AG10803 (cell line): ENCODE data around the gene ACAP2.

Experiments used
- DNase-seq: peaks from one replicate; pipeline ENCODE4 v3.0.0; 2010; ENCODE audit warnings: low read depth
- H3K4me3 ChIP-seq: 2 replicates; pipeline ENCODE4 v1.5.1; 2011; ENCODE audit warnings: mild to moderate bottlenecking, low read length, control low read depth
- TF ChIP-seq, protein P1 (sequence below): conservative IDR thresholded peaks from 2 replicates; pipeline ENCODE4 v1.5.1; 2011; ENCODE audit warnings: mild to moderate bottlenecking, low read length, control low read depth, inconsistent platforms

Gene ACAP2

DNA sequence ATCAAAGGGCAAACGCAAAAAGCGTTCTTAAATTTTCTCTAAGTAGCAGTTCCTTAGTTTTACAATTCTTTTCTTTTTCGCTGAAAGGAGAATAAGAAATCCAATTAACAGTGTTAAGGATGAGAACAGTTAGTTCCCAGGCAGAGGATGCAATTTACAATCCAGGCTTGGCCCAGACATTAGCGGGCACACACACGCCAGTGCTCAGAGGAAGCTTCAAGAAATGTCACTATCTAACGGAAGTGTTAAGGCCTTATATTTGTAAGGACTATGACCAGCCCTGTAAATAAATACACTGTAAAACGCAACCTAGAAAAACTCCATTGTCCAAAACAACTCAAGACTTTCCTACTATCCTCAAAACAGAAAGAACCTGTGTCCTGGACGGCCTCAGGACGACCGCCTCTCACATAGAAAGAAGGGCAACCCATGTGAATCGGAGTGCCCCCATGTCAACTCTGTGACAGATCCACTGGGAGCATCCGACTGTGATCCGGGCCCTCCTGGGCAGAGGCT lies 1.3 kb downstream of the ACAP2 start:
- TF ChIP-seq, protein P1, sequence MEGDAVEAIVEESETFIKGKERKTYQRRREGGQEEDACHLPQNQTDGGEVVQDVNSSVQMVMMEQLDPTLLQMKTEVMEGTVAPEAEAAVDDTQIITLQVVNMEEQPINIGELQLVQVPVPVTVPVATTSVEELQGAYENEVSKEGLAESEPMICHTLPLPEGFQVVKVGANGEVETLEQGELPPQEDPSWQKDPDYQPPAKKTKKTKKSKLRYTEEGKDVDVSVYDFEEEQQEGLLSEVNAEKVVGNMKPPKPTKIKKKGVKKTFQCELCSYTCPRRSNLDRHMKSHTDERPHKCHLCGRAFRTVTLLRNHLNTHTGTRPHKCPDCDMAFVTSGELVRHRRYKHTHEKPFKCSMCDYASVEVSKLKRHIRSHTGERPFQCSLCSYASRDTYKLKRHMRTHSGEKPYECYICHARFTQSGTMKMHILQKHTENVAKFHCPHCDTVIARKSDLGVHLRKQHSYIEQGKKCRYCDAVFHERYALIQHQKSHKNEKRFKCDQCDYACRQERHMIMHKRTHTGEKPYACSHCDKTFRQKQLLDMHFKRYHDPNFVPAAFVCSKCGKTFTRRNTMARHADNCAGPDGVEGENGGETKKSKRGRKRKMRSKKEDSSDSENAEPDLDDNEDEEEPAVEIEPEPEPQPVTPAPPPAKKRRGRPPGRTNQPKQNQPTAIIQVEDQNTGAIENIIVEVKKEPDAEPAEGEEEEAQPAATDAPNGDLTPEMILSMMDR: no peak
- DNase-seq: peak; percentile 19
- peak overlapping the region; percentile 91 for H3K4me3 ChIP-seq

DNA sequence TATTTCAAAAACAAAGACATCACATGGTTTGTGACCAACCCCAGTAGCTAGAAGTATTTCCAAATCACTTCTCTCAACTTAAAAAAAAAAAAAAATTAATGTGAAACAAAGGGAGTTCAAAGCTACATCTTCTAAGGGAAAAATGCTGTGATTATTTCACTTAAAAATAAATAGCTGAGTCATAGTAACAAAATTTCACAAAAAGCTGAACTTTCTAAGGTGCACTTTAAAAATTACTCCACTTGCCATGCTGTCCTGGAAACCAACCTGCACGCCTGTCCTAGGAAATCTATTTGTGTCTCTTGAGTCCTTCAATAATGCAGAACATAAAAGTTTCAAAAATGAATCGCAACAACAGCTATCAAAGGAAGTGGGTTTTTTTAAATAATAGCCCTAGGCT lies 1.8 kb downstream of the ACAP2 start:
- no peak for DNase-seq
- TF ChIP-seq, protein P1: no peak
- H3K4me3 ChIP-seq: peak overlapping the region; percentile 91

DNA sequence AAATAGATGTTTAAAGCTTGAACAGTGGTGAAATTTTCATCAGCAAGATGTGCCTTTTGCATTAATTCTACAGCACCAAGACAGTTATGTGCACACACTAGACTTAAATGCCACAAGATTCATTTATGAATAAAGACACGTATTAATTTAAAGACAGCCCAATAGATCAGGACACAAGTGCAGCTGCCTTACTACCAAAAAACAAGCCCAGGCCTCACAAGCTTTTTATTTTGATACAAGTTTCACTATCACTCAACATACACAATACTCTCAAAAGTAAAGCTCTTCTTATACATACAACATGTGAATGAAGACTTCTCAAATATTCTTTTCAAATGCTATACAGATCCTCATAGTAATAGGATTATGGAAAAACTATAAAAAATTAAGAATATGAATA lies 2.4 kb downstream of the ACAP2 start:
- H3K4me3 ChIP-seq: no peak overlapping the region
- no peak for DNase-seq
- TF ChIP-seq, protein P1: no peak

DNA sequence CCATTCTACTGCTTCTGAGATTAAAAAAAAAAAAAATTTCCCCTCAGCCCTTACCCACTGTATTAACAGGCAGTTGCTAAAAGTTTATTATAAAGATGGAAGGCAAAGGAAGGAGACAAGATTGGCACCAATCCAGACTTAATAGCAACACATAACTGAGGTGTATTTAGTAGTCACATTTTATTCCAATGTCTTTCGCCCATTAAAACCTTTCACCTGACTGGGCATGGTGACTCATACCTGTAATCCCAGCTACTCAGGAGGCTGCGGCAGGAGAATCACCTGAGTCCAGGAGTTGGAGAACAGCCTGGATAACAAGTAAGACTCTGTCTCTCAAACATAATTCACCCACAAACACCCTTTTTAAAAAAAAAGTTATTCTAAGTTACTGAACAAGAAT lies 4.4 kb downstream of the ACAP2 start:
- no peak overlapping the region for H3K4me3 ChIP-seq
- TF ChIP-seq, protein P1: no peak
- DNase-seq: no peak

DNA sequence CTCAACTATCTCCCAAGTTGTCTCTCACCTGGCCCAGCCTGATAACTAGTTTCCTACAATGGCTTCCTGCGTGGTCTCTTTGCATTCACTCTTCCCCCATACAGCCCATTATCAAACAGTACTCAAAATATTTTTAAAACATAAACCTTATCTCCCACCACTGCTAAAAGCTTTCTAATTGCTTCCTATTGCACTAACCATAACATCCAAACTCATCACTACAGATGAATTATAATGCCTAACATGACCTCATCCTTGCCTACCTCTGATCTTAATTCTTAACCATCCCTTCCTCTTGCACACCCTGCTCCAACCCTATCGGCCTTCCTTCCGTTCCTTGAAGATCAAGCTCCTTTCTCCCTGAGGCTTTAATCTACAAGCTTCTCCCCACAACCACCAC lies 17.0 kb downstream of the ACAP2 start:
- TF ChIP-seq, protein P1: no peak
- no peak for DNase-seq
- H3K4me3 ChIP-seq: no peak overlapping the region

DNA sequence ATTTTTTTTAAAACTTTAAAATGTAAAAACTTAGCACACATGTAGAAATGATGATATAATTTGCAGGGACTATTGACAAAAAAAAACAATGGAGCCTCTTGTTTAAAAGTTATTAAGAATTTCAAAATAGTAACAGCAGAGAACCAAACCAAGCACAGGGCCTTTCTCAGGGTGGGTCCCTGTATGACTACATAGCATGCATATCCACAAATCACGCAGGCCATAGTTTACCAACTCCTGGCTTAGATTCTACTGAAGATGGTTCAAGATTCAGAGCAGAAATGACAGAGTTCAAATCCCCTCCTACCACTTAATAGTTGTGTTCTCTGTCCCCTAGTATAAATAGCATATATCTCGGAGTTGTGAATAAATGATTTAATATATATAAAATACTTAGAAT lies 19.0 kb downstream of the ACAP2 start:
- no peak for DNase-seq
- no peak overlapping the region for H3K4me3 ChIP-seq
- TF ChIP-seq, protein P1: no peak

DNA sequence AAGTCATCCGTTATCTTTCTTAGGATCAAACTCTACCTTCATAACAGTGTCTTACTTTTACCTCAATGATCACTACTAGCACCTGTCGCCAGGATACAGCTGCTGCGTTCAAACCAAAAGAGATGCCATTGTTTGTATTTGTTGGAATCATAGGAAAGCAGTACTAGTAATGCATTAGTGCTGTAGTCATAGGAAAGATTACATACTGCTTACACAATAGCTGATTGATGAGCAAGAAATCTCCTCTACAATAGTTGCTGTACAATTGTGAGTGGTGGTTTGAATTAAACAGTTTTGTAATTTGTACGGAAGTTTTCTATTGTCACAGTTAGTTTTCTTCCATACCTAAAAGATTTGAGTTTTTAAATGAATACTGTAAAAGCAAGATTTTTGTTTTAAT lies 21.4 kb downstream of the ACAP2 start:
- no peak overlapping the region for H3K4me3 ChIP-seq
- DNase-seq: peak; percentile 29
- TF ChIP-seq, protein P1: no peak
